Measurements from ENCODE around the gene PCDHB5. TPM values are rescaled to one million over a fixed set of nuclear protein-coding genes. Genes with fewer than 3 reads are reported as not detected.

The PCDHB5 gene
- total RNA-seq, 2 donors from 2014 or later, result 2.7 to 3.1 TPM

- no peak for ATAC-seq
- intact Hi-C loops (cut with DNase I), result no loop called here
- DNase-seq, result no peak
Measured at GRCh38 chr5:141186897-141187512, 52.0 kb downstream of the PCDHB5 start, which contains the start of gene PCDHB9. TSS of gene PCDHB9 (plus strand) at chr5:141187161. CDS start at chr5:141187319, 158 bp downstream.

Other genes with a start within 250 kb of the PCDHB5 start
- 1 to 10 TPM in 1 of 2 donors, under 1 TPM in 1; 0.65 to 1.0 TPM for gene PCDHAC1, start 208.9 kb upstream of the PCDHB5 start, total RNA-seq
- 1 to 10 TPM; 1.7 to 2.9 TPM for gene PCDHAC2, start 168.7 kb upstream of the PCDHB5 start, total RNA-seq
- gene PCDHB1, start 83.8 kb upstream of the PCDHB5 start, total RNA-seq, result not detected
- 1 to 10 TPM; 2.9 to 3.1 TPM for gene PCDHB2, start 40.6 kb upstream of the PCDHB5 start, total RNA-seq
- 1 to 10 TPM; 1.3 to 1.9 TPM for gene PCDHB3, start 34.7 kb upstream of the PCDHB5 start, total RNA-seq
- 1 to 10 TPM; 1.6 to 2.4 TPM for gene PCDHB4, start 13.4 kb upstream of the PCDHB5 start, total RNA-seq
- under 1 TPM; 0.71 to 0.86 TPM for gene PCDHB6, start 14.9 kb downstream of the PCDHB5 start, total RNA-seq
- 1 to 10 TPM; 1.0 to 1.7 TPM for gene PCDHB7, start 37.4 kb downstream of the PCDHB5 start, total RNA-seq
- 1 to 10 TPM; 2.6 to 6.1 TPM for gene PCDHB8, start 42.6 kb downstream of the PCDHB5 start, total RNA-seq
- gene PCDHB16, start 47.2 kb downstream of the PCDHB5 start, total RNA-seq, result 1 to 10 TPM; 2.6 to 3.1 TPM
- gene PCDHB9, start 52.0 kb downstream of the PCDHB5 start, total RNA-seq, result 1 to 10 TPM; 2.5 to 4.3 TPM
- 1 to 10 TPM; 1.3 to 1.5 TPM for gene PCDHB10, start 57.1 kb downstream of the PCDHB5 start, total RNA-seq
- gene PCDHB11, start 64.4 kb downstream of the PCDHB5 start, total RNA-seq, result 1 to 10 TPM; 1.8 to 3.3 TPM
- 1 to 10 TPM; 2.4 to 2.6 TPM for gene PCDHB12, start 73.5 kb downstream of the PCDHB5 start, total RNA-seq
- 1 to 10 TPM; 3.5 to 5.3 TPM for gene PCDHB13, start 78.7 kb downstream of the PCDHB5 start, total RNA-seq
- 1 to 10 TPM; 3.9 to 5.8 TPM for gene PCDHB14, start 88.1 kb downstream of the PCDHB5 start, total RNA-seq
- 1 to 10 TPM; 4.5 to 5.7 TPM for gene PCDHB15, start 110.2 kb downstream of the PCDHB5 start, total RNA-seq
- gene SLC25A2, start 168.8 kb downstream of the PCDHB5 start, total RNA-seq, result not detected
- gene TAF7, start 185.6 kb downstream of the PCDHB5 start, total RNA-seq, result 10 to 100 TPM; 86.3 to 93.5 TPM
- 1 to 10 TPM; 1.4 to 1.8 TPM for gene PCDHGA1, start 195.3 kb downstream of the PCDHB5 start, total RNA-seq
- 1 to 10 TPM; 4.5 to 7.3 TPM for gene PCDHGA2, start 203.6 kb downstream of the PCDHB5 start, total RNA-seq
- 1 to 10 TPM; 5.0 to 5.8 TPM for gene PCDHGA3, start 208.6 kb downstream of the PCDHB5 start, total RNA-seq
- gene PCDHGB1, start 214.9 kb downstream of the PCDHB5 start, total RNA-seq, result 1 to 10 TPM; 3.0 to 3.2 TPM
- gene PCDHGA4, start 219.8 kb downstream of the PCDHB5 start, total RNA-seq, result 1 to 10 TPM; 4.0 to 4.3 TPM
- gene PCDHGB2, start 224.8 kb downstream of the PCDHB5 start, total RNA-seq, result 1 to 10 TPM; 4.0 to 5.4 TPM
- gene PCDHGA5, start 229.0 kb downstream of the PCDHB5 start, total RNA-seq, result 1 to 10 TPM; 3.5 to 4.3 TPM
- 1 to 10 TPM; 3.9 to 4.6 TPM for gene PCDHGB3, start 235.0 kb downstream of the PCDHB5 start, total RNA-seq
- 1 to 10 TPM; 3.7 to 4.4 TPM for gene PCDHGA6, start 238.7 kb downstream of the PCDHB5 start, total RNA-seq
- gene PCDHGA7, start 247.5 kb downstream of the PCDHB5 start, total RNA-seq, result 1 to 10 TPM; 3.2 to 3.5 TPM